ENCODE data around the gene FGFR3. TPM values are rescaled to one million over a fixed set of nuclear protein-coding genes. Genes with fewer than 3 reads are reported as not detected.
"Not testable (repeated sequence)": the region's sequence is repeated elsewhere in the genome, so short reads cannot be mapped to it uniquely, and the experiment has no call there.

FGFR3 gene
- total RNA-seq, 1 donor from 2014 or later: 169 TPM

- no peak for DNase-seq (ENCODE audit: low spot score, unreplicated experiment)
- H3K4me1 Mint-ChIP-seq (ENCODE audit: low read depth): no peaks in the 10 kb centered on the region
- peaks cover 31% of the 10 kb centered on the region for H3K36me3 Mint-ChIP-seq (ENCODE audit: insufficient read depth)
- TF ChIP-seq, protein P1, sequence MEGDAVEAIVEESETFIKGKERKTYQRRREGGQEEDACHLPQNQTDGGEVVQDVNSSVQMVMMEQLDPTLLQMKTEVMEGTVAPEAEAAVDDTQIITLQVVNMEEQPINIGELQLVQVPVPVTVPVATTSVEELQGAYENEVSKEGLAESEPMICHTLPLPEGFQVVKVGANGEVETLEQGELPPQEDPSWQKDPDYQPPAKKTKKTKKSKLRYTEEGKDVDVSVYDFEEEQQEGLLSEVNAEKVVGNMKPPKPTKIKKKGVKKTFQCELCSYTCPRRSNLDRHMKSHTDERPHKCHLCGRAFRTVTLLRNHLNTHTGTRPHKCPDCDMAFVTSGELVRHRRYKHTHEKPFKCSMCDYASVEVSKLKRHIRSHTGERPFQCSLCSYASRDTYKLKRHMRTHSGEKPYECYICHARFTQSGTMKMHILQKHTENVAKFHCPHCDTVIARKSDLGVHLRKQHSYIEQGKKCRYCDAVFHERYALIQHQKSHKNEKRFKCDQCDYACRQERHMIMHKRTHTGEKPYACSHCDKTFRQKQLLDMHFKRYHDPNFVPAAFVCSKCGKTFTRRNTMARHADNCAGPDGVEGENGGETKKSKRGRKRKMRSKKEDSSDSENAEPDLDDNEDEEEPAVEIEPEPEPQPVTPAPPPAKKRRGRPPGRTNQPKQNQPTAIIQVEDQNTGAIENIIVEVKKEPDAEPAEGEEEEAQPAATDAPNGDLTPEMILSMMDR (IDR thresholded peaks at IDR 0.05; ENCODE audit: unreplicated experiment): no peak
- H3K27me3 Mint-ChIP-seq: no peaks in the 10 kb centered on the region
- H3K9me3 Mint-ChIP-seq (ENCODE audit: low read depth): peaks cover 7% of the 10 kb centered on the region
- H3K4me3 Mint-ChIP-seq (ENCODE audit: low read depth): no peak overlapping the region
- no peak overlapping the region for H3K27ac Mint-ChIP-seq
Measured at GRCh38 chr4:1832690-1833089, 39.6 kb downstream of the FGFR3 start.

- Mint-ChIP-seq H3K4me3 (ENCODE audit: low read depth) (no peak overlapping the region), H3K27me3 (no peaks in the 10 kb centered on the region), H3K27ac (no peak overlapping the region), H3K9me3 (ENCODE audit: low read depth) (peaks cover 7% of the 10 kb centered on the region), H3K36me3 (ENCODE audit: insufficient read depth) (peaks cover 32% of the 10 kb centered on the region), H3K4me1 (ENCODE audit: low read depth) (no peaks in the 10 kb centered on the region)
- no peak for DNase-seq (ENCODE audit: low spot score, unreplicated experiment)
- TF ChIP-seq, protein P1 (IDR thresholded peaks at IDR 0.05; ENCODE audit: unreplicated experiment): no peak
Measured at GRCh38 chr4:1833307-1834046, 40.4 kb downstream of the FGFR3 start.

DNA sequence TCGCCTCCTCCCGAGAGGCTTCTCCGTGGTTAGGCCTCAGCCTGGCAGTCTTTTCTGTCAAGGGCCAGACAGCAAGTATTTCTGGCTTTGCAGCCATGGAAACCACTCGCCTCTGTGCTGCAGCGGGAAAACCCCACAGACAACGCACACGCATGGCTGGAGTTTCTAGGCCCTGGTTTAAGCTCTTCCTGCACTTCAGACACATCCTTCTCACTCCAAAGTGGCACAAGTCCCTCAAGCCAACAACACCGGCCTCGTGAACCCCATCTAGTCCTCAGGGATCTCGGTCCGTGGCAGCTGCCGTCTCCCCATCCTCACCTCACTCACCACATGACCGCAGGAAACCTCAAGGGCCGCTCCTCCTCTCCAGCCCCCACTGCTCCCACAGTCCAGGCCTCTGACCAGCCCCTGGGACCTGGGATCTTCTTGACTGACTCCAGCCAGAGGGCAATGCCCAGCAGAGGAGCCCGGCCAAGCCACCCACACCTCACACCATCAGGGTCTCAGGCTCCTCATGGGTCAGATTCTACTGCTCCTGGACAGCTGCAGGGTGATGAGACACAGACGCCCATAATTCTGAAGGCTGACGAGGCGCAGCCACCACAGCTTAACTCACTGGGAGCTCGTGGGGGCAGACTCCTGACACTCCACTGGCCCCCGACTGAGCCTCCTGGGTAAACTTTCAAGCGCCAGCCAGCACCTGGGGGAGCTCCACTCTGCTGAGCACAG is 41.1 kb downstream of the FGFR3 start:
- Mint-ChIP-seq H3K36me3 (ENCODE audit: insufficient read depth) (peaks cover 35% of the 10 kb centered on the region), H3K4me3 (ENCODE audit: low read depth) (no peak overlapping the region), H3K9me3 (ENCODE audit: low read depth) (peaks cover 7% of the 10 kb centered on the region), H3K4me1 (ENCODE audit: low read depth) (no peaks in the 10 kb centered on the region), H3K27ac (no peak overlapping the region), H3K27me3 (no peaks in the 10 kb centered on the region)
- TF ChIP-seq, protein P1 (IDR thresholded peaks at IDR 0.05; ENCODE audit: unreplicated experiment): no peak
- no peak for DNase-seq (ENCODE audit: low spot score, unreplicated experiment)

- not testable (repeated sequence) for H3K9me3 Mint-ChIP-seq (ENCODE audit: low read depth); H3K27ac Mint-ChIP-seq; H3K4me3 Mint-ChIP-seq (ENCODE audit: low read depth); H3K27me3 Mint-ChIP-seq; H3K4me1 Mint-ChIP-seq (ENCODE audit: low read depth); DNase-seq (ENCODE audit: low spot score, unreplicated experiment)
- peaks cover 25% of the 10 kb centered on the region for H3K36me3 Mint-ChIP-seq (ENCODE audit: insufficient read depth)
Measured at GRCh38 chr4:1835836-1836235, 42.7 kb downstream of the FGFR3 start.

DNA sequence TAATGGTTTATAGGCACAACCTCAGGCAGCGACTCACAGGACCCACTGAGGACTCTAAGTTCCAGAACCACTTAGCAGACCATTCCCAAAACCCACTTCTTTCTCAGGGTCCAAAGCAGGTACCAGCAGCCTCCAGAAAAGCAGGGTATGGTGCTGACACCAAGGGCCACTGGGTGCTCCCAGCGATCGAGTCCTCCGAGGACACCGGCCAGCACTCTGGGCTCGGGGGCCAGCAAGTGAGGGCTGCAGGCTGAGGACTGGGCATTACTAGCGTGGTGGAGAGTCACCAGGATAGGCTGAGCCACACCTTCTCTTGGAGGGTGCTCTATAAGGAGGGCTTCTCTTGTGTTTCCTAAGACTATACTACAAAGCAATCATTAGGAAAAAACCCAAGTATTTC is 43.6 kb downstream of the FGFR3 start:
- Mint-ChIP-seq H3K4me1 (ENCODE audit: low read depth) (no peaks in the 10 kb centered on the region), H3K27ac (no peak overlapping the region), H3K36me3 (ENCODE audit: insufficient read depth) (peaks cover 22% of the 10 kb centered on the region), H3K4me3 (ENCODE audit: low read depth) (no peak overlapping the region), H3K9me3 (ENCODE audit: low read depth) (no peaks in the 10 kb centered on the region), H3K27me3 (no peaks in the 10 kb centered on the region)
- no peak for DNase-seq (ENCODE audit: low spot score, unreplicated experiment)
- TF ChIP-seq, protein P1 (IDR thresholded peaks at IDR 0.05; ENCODE audit: unreplicated experiment): no peak
